Measurements from ENCODE around the gene STAC2.

STAC2 gene

GRCh38 chr17:39175695-39176093, 50.1 kb downstream of the STAC2 start:
- no peak for DNase-seq (ENCODE audit: low read depth)
- no peak overlapping the region for H3K4me3 ChIP-seq (ENCODE audit: low read depth, low read length)
- TF ChIP-seq CTCF (IDR thresholded peaks at IDR 0.05; ENCODE audit: control insufficient read depth, extremely low read depth, insufficient read depth) = no peak

GRCh38 chr17:39174920-39175694, 50.6 kb downstream of the STAC2 start:
- H3K4me3 ChIP-seq (ENCODE audit: low read depth, low read length) = no peak overlapping the region
- DNase-seq (ENCODE audit: low read depth) = no peak
- TF ChIP-seq CTCF (IDR thresholded peaks at IDR 0.05; ENCODE audit: control insufficient read depth, extremely low read depth, insufficient read depth) = peak; percentile 70

GRCh38 chr17:39173526-39174274, 52.0 kb downstream of the STAC2 start:
- DNase-seq (ENCODE audit: low read depth) = no peak
- TF ChIP-seq CTCF (IDR thresholded peaks at IDR 0.05; ENCODE audit: control insufficient read depth, extremely low read depth, insufficient read depth) = no peak
- H3K4me3 ChIP-seq (ENCODE audit: low read depth, low read length) = no peak overlapping the region

GRCh38 chr17:39173080-39173479, 52.7 kb downstream of the STAC2 start:
- DNase-seq (ENCODE audit: low read depth) = no peak
- no peak for TF ChIP-seq CTCF (IDR thresholded peaks at IDR 0.05; ENCODE audit: control insufficient read depth, extremely low read depth, insufficient read depth)
- no peak overlapping the region for H3K4me3 ChIP-seq (ENCODE audit: low read depth, low read length)

- DNase-seq (ENCODE audit: low read depth) = no peak
- no peak overlapping the region for H3K4me3 ChIP-seq (ENCODE audit: low read depth, low read length)
- no peak for TF ChIP-seq CTCF (IDR thresholded peaks at IDR 0.05; ENCODE audit: control insufficient read depth, extremely low read depth, insufficient read depth)
Measured at GRCh38 chr17:39171933-39172332, 53.8 kb downstream of the STAC2 start.

- no peak for TF ChIP-seq CTCF (IDR thresholded peaks at IDR 0.05; ENCODE audit: control insufficient read depth, extremely low read depth, insufficient read depth)
- no peak for DNase-seq (ENCODE audit: low read depth)
- no peak overlapping the region for H3K4me3 ChIP-seq (ENCODE audit: low read depth, low read length)
Measured at GRCh38 chr17:39170558-39170957, 55.2 kb downstream of the STAC2 start.
